Measurements from ENCODE around the gene BAG5.

- no peak for TF ChIP-seq POLR2A (IDR thresholded peaks at IDR 0.05; ENCODE audit: low read length)
- no peak for TF ChIP-seq GATA1 (IDR thresholded peaks at IDR 0.05; ENCODE audit: low read depth, low read length)
These were observed 29.1 kb downstream of the BAG5 start for GRCh38 chr14:103533137-103533998.

All from erythroblast (primary cell).